Activated CD8-positive, alpha-beta T cell treated with anti-CD3 and anti-CD28 coated beads for 36 hours (primary cell): Measurements from ENCODE around the gene KIAA1328. TPM values are rescaled to one million over a fixed set of nuclear protein-coding genes. Genes with fewer than 3 reads are reported as not detected.

Experiments used
- ATAC-seq: fragments of 200-7000 bp; cut with Tn5 transposase; one replicate; pipeline ENCODE4 v1.10.0; 2021; ENCODE audit warnings: mild to moderate bottlenecking, moderate library complexity
- CTCF ChIA-PET: fragments of 350-600 bp; sonication (Branson Sonifier 250); formaldehyde crosslinking; loops from one replicate; lab custom pipeline; 2021; ENCODE audit warnings: antibody characterized with exemption; lab: Charles Lee
- POLR2A ChIA-PET: fragments of 350-600 bp; sonication (Branson Sonifier 250); formaldehyde crosslinking; loops from one replicate; lab custom pipeline; 2021; ENCODE audit warnings: antibody characterized with exemption; lab: Charles Lee
- DNase-seq: peaks from one replicate; pipeline ENCODE4 v3.0.0-alpha.2; 2020
- H3K27ac Mint-ChIP-seq: one replicate; pipeline ENCODE4 v1.8.0; 2021; ENCODE audit warnings: mild to moderate bottlenecking, mixed read lengths
- H3K27me3 Mint-ChIP-seq: one replicate; pipeline ENCODE4 v1.8.0; 2021; ENCODE audit warnings: mixed read lengths
- H3K36me3 Mint-ChIP-seq: one replicate; pipeline ENCODE4 v1.8.0; 2021; ENCODE audit warnings: low read depth, mixed read lengths
- H3K4me1 Mint-ChIP-seq: one replicate; pipeline ENCODE4 v1.8.0; 2021; ENCODE audit warnings: low read depth, mixed read lengths
- H3K4me3 Mint-ChIP-seq: one replicate; pipeline ENCODE4 v1.8.0; 2021; ENCODE audit warnings: mild to moderate bottlenecking, moderate library complexity, mixed read lengths
- H3K9me3 Mint-ChIP-seq: one replicate; pipeline ENCODE4 v1.8.0; 2021; ENCODE audit warnings: mixed read lengths
- intact Hi-C: fragments of 100-400 bp; cut with micrococcal nuclease; formaldehyde crosslinking; loops from one replicate; pipeline ENCODE4 v1.10.0; 2022
- total RNA-seq, 2 experiments: library from RNA; stranded (reverse); gene quantifications; one replicate each; pipeline ENCODE4 v1.2.3, GENCODE V29; 2021
- TF ChIP-seq, protein P1 (sequence below): fragments of 200-600 bp; IDR thresholded peaks from one replicate; pipeline ENCODE4 v1.8.0; 2022; ENCODE audit warnings: antibody characterized with exemption, mild to moderate bottlenecking

The KIAA1328 gene
- total RNA-seq, 2 experiments from 2014 or later, result 5.9 to 6.1 TPM

DNA sequence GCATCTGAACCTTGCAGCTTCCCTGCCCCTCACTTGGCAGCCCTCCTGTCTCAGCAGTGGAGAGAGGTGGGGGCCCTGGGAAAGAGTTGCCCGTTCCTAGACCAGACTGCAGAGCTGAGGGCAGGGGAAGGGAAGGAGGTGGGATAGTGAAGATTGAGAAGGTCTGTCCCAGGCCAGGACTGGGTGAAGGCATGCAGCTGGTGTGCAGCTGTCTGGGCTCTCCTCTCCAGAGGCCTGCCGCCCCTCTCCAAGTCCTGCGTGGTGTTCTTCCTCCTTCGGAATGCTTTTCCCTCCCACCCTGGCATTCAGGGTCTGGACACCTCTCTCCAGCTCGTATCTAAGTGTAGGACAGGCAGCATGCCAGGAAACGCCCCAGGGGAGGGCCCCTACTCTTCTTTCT lies 413.2 kb downstream of the KIAA1328 start:
- Mint-ChIP-seq H3K36me3 (no peaks in the 10 kb centered on the region), H3K9me3 (no peaks in the 10 kb centered on the region), H3K27ac (no peak overlapping the region), H3K27me3 (peaks cover 26% of the 10 kb centered on the region), H3K4me1 (peaks cover 2% of the 10 kb centered on the region), H3K4me3 (no peak overlapping the region)
- ChIA-PET CTCF (no interaction called here), POLR2A (no interaction called here)
- intact Hi-C loops, result no loop called here
- TF ChIP-seq, protein P1, sequence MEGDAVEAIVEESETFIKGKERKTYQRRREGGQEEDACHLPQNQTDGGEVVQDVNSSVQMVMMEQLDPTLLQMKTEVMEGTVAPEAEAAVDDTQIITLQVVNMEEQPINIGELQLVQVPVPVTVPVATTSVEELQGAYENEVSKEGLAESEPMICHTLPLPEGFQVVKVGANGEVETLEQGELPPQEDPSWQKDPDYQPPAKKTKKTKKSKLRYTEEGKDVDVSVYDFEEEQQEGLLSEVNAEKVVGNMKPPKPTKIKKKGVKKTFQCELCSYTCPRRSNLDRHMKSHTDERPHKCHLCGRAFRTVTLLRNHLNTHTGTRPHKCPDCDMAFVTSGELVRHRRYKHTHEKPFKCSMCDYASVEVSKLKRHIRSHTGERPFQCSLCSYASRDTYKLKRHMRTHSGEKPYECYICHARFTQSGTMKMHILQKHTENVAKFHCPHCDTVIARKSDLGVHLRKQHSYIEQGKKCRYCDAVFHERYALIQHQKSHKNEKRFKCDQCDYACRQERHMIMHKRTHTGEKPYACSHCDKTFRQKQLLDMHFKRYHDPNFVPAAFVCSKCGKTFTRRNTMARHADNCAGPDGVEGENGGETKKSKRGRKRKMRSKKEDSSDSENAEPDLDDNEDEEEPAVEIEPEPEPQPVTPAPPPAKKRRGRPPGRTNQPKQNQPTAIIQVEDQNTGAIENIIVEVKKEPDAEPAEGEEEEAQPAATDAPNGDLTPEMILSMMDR, result no peak
- no peak for ATAC-seq
- no peak for DNase-seq

DNA sequence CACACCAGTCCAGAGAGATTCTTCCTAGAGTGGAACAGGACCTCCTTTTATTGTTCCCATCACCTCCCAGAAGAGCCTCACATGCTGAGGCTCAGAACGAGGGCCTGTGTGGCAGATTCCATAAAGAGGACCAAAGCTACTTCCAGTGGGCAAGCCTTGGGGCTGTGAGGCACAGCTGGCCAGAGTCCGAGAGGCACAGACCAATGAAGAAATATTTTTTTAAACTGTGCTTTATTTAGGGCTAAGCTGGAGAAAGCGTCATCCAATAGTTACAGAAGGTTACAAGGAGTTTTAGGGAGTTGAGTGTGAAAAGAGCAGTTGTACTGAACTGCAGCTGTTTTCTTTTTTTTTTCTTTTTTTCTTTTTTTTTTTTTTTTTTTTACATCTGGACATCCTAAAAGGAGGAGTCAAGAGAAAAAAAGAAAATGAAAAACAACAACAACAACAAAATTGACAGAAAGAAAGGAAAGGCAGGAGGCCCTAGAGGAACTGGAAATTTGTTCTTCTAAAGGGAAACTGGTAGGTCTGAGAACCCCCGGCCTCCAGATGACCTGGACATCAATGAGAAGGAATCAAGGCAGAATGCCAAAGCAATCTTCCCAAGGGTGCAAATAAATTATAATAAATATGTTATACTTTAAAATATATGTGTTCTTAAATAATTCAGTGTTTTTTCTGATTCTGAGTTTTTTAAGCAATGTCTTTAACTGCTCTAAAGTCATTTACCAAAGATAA lies 414.1 kb downstream of the KIAA1328 start:
- Mint-ChIP-seq H3K9me3 (no peaks in the 10 kb centered on the region), H3K36me3 (no peaks in the 10 kb centered on the region), H3K4me1 (peaks cover 2% of the 10 kb centered on the region), H3K27ac (no peak overlapping the region), H3K27me3 (peaks cover 27% of the 10 kb centered on the region), H3K4me3 (no peak overlapping the region)
- POLR2A ChIA-PET, result no interaction called here
- intact Hi-C loops, result no loop called here
- ATAC-seq (no peak), DNase-seq (no peak)
- TF ChIP-seq, protein P1, result no peak
- CTCF ChIA-PET, result no interaction called here

DNA sequence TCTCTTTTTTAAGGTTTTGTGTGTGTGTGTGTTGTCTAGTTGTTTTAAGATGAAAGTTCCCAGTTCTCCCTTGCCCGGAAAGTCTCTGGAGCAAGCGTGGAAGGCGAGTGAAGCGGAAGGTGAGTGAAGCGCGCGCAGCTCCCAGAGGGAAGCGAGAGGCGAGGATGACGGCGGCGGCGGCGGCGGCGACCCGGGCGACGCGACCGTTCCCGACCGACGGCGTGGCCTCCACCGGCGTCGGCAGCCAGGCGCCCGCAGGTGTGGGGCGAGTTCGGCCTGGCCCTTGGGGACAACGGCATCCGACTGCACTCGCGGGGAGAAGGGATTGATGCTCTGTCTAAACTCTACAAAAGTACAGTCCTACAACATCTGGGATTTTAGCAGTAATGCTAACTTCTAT lies 414.8 kb downstream of the KIAA1328 start:
- Mint-ChIP-seq H3K9me3 (no peaks in the 10 kb centered on the region), H3K4me3 (no peak overlapping the region), H3K36me3 (no peaks in the 10 kb centered on the region), H3K27ac (no peak overlapping the region), H3K27me3 (peaks cover 29% of the 10 kb centered on the region), H3K4me1 (peaks cover 2% of the 10 kb centered on the region)
- ATAC-seq, result no peak
- ChIA-PET POLR2A (no interaction called here), CTCF (no interaction called here)
- DNase-seq, result no peak
- intact Hi-C loops, result no loop called here
- TF ChIP-seq, protein P1, result no peak

DNA sequence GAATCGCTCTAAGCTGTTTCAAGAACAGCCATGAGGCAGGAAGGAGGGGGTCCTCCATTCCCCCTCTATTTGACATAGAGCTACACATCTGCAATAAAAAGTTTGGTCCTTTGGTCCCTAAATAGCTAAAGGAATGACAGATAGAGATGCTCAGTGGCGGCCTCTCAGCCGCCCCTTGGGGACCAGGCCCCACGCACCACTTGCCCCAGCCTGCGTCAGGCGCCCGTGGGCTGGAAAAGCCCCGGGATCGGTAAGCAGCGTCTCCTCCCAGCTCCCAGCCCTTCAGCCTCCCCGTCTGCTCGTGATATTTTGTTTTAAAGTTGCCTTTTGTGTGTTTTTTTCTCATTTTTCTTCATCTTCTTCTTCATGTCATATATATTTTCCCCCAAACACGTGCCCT lies 415.7 kb downstream of the KIAA1328 start:
- TF ChIP-seq, protein P1, result no peak
- peaks cover 2% of the 10 kb centered on the region for H3K4me1 Mint-ChIP-seq
- no peak for DNase-seq
- ATAC-seq, result no peak
- POLR2A ChIA-PET, result no interaction called here
- H3K9me3 Mint-ChIP-seq, result no peaks in the 10 kb centered on the region
- H3K36me3 Mint-ChIP-seq, result no peaks in the 10 kb centered on the region
- CTCF ChIA-PET, result no interaction called here
- intact Hi-C loops, result no loop called here
- no peak overlapping the region for H3K4me3 Mint-ChIP-seq
- H3K27ac Mint-ChIP-seq, result no peak overlapping the region
- H3K27me3 Mint-ChIP-seq, result peaks cover 29% of the 10 kb centered on the region

DNA sequence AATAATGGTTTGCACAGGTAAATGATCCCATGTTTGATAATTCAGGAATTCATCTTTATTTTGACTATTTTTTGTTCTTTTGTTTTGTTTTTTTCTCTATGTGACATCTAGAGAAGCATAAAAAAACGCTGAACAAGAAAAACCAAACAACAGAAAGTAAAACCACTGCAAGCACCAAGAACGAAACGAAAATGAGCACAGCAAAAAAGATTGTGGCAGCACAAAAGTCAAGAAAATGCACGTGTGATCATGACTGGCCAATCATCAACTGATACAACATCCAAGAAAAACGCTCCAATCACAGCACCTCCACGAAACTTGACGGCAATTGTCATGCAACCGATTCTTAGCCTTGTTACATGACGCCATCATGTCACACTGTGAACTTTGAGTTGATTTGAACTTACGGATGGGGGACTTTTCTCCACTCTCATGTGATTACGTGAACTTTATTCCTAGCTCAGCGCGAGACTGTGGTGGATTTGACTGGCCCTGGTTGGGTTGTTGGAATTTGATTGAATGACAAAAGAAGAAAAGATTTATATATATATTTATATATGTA lies 417.9 kb downstream of the KIAA1328 start:
- intact Hi-C loops, result no loop called here
- H3K9me3 Mint-ChIP-seq, result no peaks in the 10 kb centered on the region
- peaks cover 2% of the 10 kb centered on the region for H3K4me1 Mint-ChIP-seq
- H3K27me3 Mint-ChIP-seq, result peaks cover 40% of the 10 kb centered on the region
- no peaks in the 10 kb centered on the region for H3K36me3 Mint-ChIP-seq
- no peak for ATAC-seq
- ChIA-PET CTCF (no interaction called here), POLR2A (no interaction called here)
- no peak overlapping the region for H3K27ac Mint-ChIP-seq
- H3K4me3 Mint-ChIP-seq, result no peak overlapping the region
- no peak for DNase-seq
- TF ChIP-seq, protein P1, result no peak
